GM12878 (cell line): ENCODE data around the gene DST. TPM values are rescaled to one million over a fixed set of nuclear protein-coding genes. Genes with fewer than 3 reads are reported as not detected.

Experiments used
- ATAC-seq: fragments of 200-7000 bp; cut with Tn5 transposase; 3 replicates; pipeline ENCODE4 v1.9.1; 2020; ENCODE audit warnings: mild to moderate bottlenecking, moderate library complexity
- BruUV-seq: library from RNA; stranded (reverse); fragments of 400-500 nt; replicated peaks from 2 replicates; lab custom pipeline; 2021; lab: Mats Ljungman, UMichigan
- CTCF ChIA-PET: fragments of 300-600 bp; sonication (Branson Sonifier 250); formaldehyde crosslinking; extraction: SDS; loops from one replicate; lab custom pipeline; 2021; ENCODE audit warnings: inconsistent platforms; lab: Yijun Ruan, JAX
- POLR2A ChIA-PET: fragments of 350-600 bp; formaldehyde crosslinking; extraction: SDS; loops from one replicate; lab custom pipeline; 2021; ENCODE audit warnings: inconsistent platforms; lab: Charles Lee
- RAD21 ChIA-PET: fragments of 300-600 bp; sonication (Branson Sonifier 250); formaldehyde crosslinking; loops from one replicate; lab custom pipeline; 2023; ENCODE audit warnings: antibody characterized with exemption; ENCODE audit not compliant: unreplicated experiment; lab: Charles Lee
- SMC1A ChIA-PET: fragments of 300-600 bp; sonication (Branson Sonifier 250); formaldehyde crosslinking; loops from one replicate; lab custom pipeline; 2023; ENCODE audit not compliant: unreplicated experiment, uncharacterized antibody; lab: Charles Lee
- DNase-seq: peaks from one replicate; pipeline ENCODE4 v3.0.0-alpha.2; 2011; ENCODE audit warnings: low read depth, low spot score
- FAIRE-seq: peaks from 3 replicates; lab custom pipeline; 2011; peaks lifted over from hg19 to GRCh38; lab: Jason Lieb, UNC
- H2AFZ ChIP-seq: 2 replicates; pipeline ENCODE4 v1.6.0; 2011; ENCODE audit warnings: low read depth, low read length, control low read depth; ENCODE audit not compliant: control insufficient read depth
- H3K27ac ChIP-seq: 2 replicates; pipeline ENCODE4 v1.5.1; 2011; ENCODE audit warnings: control low read depth; ENCODE audit not compliant: control insufficient read depth, insufficient read depth
- H3K27me3 ChIP-seq, 2 experiments: replicated peaks in 1 of 2; 2 replicates each; pipeline versions ENCODE4 v1.6.0 to v1.6.1; 2011; ENCODE audit warnings: low read length in 1 of 2; ENCODE audit not compliant: control insufficient read depth in 2 of 2, insufficient read depth in 2 of 2
- H3K36me3 ChIP-seq, 2 experiments: 2 replicates each; pipeline ENCODE4 v1.5.1; 2011; ENCODE audit warnings: low read length in 1 of 2; ENCODE audit not compliant: control insufficient read depth in 2 of 2, insufficient read depth in 2 of 2
- H3K4me1 ChIP-seq: 2 replicates; pipeline ENCODE4 v1.6.1; 2011; ENCODE audit warnings: mild to moderate bottlenecking, low read length, moderate library complexity, mixed read lengths; ENCODE audit not compliant: control insufficient read depth, insufficient read depth
- H3K4me2 ChIP-seq: 2 replicates; pipeline ENCODE4 v1.6.0; 2011; ENCODE audit warnings: control low read depth; ENCODE audit not compliant: control insufficient read depth, insufficient read depth
- H3K4me3 ChIP-seq: fragments of 200-600 bp; sonication (generic); 2 replicates; pipeline ENCODE4 v1.5.1; 2016
- H3K79me2 ChIP-seq: 2 replicates; pipeline ENCODE4 v1.6.0; 2011; ENCODE audit warnings: low read length; ENCODE audit not compliant: control insufficient read depth, insufficient read depth
- H3K9ac ChIP-seq: 2 replicates; pipeline ENCODE4 v1.8.0; 2011; ENCODE audit warnings: low read length, control low read depth, mixed read lengths; ENCODE audit not compliant: control insufficient read depth, insufficient read depth
- H3K9me3 ChIP-seq: replicated peaks from 3 replicates; pipeline ENCODE4 v1.5.1; 2011; ENCODE audit warnings: mild to moderate bottlenecking, low read length; ENCODE audit not compliant: control insufficient read depth, insufficient read depth
- H4K20me1 ChIP-seq: 2 replicates; pipeline ENCODE4 v1.6.0; 2011; ENCODE audit not compliant: control insufficient read depth, insufficient read depth
- EGR1 ChIP-seq, 2 experiments: IDR thresholded peaks; 1 replicate in 1 of 2; 2 replicates in 1 of 2; pipeline ENCODE4 v1.6.1; 2011 to 2012; ENCODE audit warnings: low read depth in 2 of 2, low read length in 2 of 2, borderline replicate concordance in 1 of 2, mild to moderate bottlenecking in 1 of 2, moderate library complexity in 1 of 2
- FOXM1 ChIP-seq: IDR thresholded peaks from 2 replicates; pipeline ENCODE4 v1.6.1; 2012; ENCODE audit warnings: low read depth, mild to moderate bottlenecking, inconsistent platforms, low read length, moderate library complexity
- SMAD5 ChIP-seq: IDR thresholded peaks from 2 replicates; pipeline ENCODE4 v1.6.1; 2016; ENCODE audit warnings: antibody characterized with exemption, low read depth
- STAT1 ChIP-seq: fragments of 450-650 bp; conservative IDR thresholded peaks from 2 replicates; pipeline ENCODE4 v1.6.1; 2014; ENCODE audit warnings: antibody characterized with exemption, mild to moderate bottlenecking
- WGBS: methylation state at CpG from one replicate; pipeline ENCODE4 v1.1.6; 2016; ENCODE audit warnings: low lambda C conversion rate; ENCODE audit not compliant: insufficient replicate concordance, insufficient coverage; ENCODE audit errors: missing lambda C conversion rate; 5-methylcytosine and 5-hydroxymethylcytosine counted together
- in situ Hi-C: fragments of 300-500 bp; cut with MboI; formaldehyde crosslinking; loops from 9 replicates; pipeline ENCODE4 v1.14.3; 2018; ENCODE audit warnings: mixed read lengths
- intact Hi-C: fragments of 100-400 bp; cut with micrococcal nuclease; formaldehyde crosslinking; loops from one replicate; pipeline ENCODE4 v1.14.2; 2022; ENCODE audit not compliant: unreplicated experiment
- polyA plus RNA-seq, 11 experiments: library from polyadenylated mRNA; depleted of rRNA in 4 of 11; unstranded in 6 of 11; stranded (reverse) in 5 of 11; fragments of >200 nt; fragmentation: Nextera tagmentation in 4 of 11; fragmentation: Illumina TruSeq in 1 of 11; extraction: Ambion mirVana in 4 of 11; extraction: Trizol in 1 of 11; gene quantifications; 1 replicate in 1 of 11; 2 replicates in 10 of 11; pipeline versions ENCODE4 v1.2.1 to v1.2.3, GENCODE V29; 2011 to 2016; ENCODE audit warnings: inconsistent platforms in 2 of 11, missing spikeins in 2 of 11, low read depth in 1 of 11
- total RNA-seq, 4 experiments: library from RNA; depleted of rRNA in 3 of 4; stranded (reverse); fragments of >200 nt in 3 of 4; fragmentation: Illumina TruSeq in 1 of 4; extraction: Trizol in 1 of 4; gene quantifications; 2 replicates each; pipeline versions ENCODE4 v1.2.1 to v1.2.3, GENCODE V29; 2013 to 2021
- TF ChIP-seq, protein P1 (sequence below): fragments of 450-650 bp; IDR thresholded peaks from 2 replicates; pipeline ENCODE4 v1.6.1; 2017; ENCODE audit warnings: borderline replicate concordance

DST gene
- total and polyA plus RNA-seq, 10 of the 15 experiments (the other 5 are each of a cell fraction or from before 2014, with no cell fraction given): 32.1 to 156 (median 75.0) TPM

DNA sequence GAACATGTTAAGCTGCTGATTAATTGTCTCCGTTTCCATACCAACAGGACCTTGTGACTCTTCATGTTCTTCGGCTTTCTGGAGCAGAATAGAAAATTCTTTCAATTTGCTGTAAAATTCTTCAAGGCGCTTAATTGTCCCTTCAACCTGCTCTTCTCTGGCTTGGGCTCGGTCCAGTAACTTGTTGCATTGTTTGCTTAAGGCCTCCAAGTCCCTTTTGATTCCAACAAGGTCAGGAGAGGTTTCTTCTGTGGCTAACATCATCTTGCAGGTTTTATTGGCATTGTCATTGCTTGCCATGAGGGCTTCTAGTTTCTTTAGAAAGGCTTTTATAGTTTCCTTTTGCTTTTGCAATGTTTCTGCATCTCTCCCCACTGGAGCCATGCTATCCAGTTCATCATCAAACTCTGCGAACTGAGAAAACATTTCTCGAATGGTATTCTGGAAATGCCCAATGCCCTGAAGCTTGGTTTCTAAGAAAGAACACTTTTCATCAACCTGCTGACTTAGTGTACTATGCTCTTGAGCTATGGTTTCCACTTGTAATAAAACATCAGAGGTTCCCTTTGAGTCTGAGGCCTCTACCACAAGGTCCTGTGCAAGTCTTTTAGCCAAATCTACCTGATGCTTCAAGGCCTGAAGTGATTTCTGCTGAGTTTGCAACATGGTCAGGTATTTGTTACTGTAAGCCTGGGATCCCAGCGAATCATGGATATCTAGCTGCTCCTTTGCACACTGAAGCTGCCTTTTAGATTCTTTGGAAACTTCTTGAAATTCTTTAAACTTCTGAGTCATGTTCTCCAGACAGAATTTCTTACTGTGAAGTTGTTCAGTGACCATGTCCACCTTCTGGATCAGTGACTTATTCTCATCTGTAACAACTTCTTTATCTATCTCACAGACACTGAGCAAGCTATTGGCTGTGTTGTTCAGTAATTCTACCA lies 90.2 kb downstream of the DST start:
- CTCF ChIA-PET: interaction anchor here (0.7 to 3.1 kb wide), 7 partner anchors 10 to 59 kb away, joined by 3 to 15 read pairs (median 6); no protein-coding TSS in a partner anchor
- Histone ChIP-seq H2AFZ (no peak overlapping the region), H3K79me2 (peaks cover 22% of the 10 kb centered on the region), H3K4me3 (no peak overlapping the region), H3K27ac (no peak overlapping the region), H3K4me1 (peaks cover 9% of the 10 kb centered on the region; the same call in 1 of the 2 replicates), H3K9me3 (no peaks in the 10 kb centered on the region), H3K27me3 (no peaks in the 10 kb centered on the region), H3K36me3 (peaks cover 7 to 24% of the 10 kb centered on the region in 2 experiments), H3K4me2 (no peak overlapping the region), H3K9ac (no peak overlapping the region), H4K20me1 (no peaks in the 10 kb centered on the region)
- no peak for TF ChIP-seq EGR1 (IDR thresholded peaks at IDR 0.05; ENCODE audit: borderline replicate concordance in 1 of 2, low read depth in 2 of 2, low read length in 2 of 2)
- TF ChIP-seq STAT1: no peak
- TF ChIP-seq, protein P1, sequence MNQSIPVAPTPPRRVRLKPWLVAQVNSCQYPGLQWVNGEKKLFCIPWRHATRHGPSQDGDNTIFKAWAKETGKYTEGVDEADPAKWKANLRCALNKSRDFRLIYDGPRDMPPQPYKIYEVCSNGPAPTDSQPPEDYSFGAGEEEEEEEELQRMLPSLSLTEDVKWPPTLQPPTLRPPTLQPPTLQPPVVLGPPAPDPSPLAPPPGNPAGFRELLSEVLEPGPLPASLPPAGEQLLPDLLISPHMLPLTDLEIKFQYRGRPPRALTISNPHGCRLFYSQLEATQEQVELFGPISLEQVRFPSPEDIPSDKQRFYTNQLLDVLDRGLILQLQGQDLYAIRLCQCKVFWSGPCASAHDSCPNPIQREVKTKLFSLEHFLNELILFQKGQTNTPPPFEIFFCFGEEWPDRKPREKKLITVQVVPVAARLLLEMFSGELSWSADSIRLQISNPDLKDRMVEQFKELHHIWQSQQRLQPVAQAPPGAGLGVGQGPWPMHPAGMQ: no peak
- no peak for TF ChIP-seq SMAD5
- no peak for TF ChIP-seq FOXM1
- intact Hi-C loops: no loop called here
- in situ Hi-C loops: no loop called here
- SMC1A ChIA-PET: interaction anchor here (1.2 to 2.9 kb wide), 5 partner anchors 8 to 40 kb away, joined by 3 to 14 read pairs (median 8); no protein-coding TSS in a partner anchor
- POLR2A ChIA-PET: no interaction called here
- RAD21 ChIA-PET: interaction anchor here (1.3 to 1.5 kb wide), 2 partner anchors 10 to 188 kb away, joined by 4 read pairs; no protein-coding TSS in a partner anchor
- DNase-seq (no peak), ATAC-seq (no peak), FAIRE-seq (no peak)
- 82% methylated on average over 7 of the region's 7 CpGs for WGBS
- TSS peak; percentile 55 for BruUV-seq
